GM18526 (cell line): Measurements from ENCODE around the gene VPS54.

Source experiments
- POLR2A ChIP-seq: IDR thresholded peaks from 3 replicates; pipeline ENCODE4 v1.6.1; 2011; ENCODE audit not compliant: insufficient read length; ENCODE audit errors: extremely low read depth

Gene VPS54

DNA sequence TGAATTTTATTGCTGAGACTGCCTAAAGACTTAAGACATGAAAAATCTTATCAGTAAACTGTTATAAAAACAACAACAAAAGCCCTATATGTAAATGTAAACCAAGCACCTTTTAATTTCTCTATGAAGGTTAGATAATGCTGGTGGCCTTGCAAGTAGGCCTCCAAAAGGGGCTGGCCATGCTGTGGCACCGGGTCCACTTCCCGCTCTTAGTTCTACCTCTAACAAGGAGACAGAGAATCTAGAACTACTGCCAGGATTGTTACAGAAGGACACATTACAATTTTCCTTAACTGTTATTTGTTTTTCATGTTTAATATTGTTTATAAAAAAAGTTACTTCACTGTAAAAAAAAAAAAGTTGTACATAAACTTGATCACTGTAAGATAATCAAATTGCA is 128.6 kb downstream of the VPS54 start:
- TF ChIP-seq POLR2A: no peak

DNA sequence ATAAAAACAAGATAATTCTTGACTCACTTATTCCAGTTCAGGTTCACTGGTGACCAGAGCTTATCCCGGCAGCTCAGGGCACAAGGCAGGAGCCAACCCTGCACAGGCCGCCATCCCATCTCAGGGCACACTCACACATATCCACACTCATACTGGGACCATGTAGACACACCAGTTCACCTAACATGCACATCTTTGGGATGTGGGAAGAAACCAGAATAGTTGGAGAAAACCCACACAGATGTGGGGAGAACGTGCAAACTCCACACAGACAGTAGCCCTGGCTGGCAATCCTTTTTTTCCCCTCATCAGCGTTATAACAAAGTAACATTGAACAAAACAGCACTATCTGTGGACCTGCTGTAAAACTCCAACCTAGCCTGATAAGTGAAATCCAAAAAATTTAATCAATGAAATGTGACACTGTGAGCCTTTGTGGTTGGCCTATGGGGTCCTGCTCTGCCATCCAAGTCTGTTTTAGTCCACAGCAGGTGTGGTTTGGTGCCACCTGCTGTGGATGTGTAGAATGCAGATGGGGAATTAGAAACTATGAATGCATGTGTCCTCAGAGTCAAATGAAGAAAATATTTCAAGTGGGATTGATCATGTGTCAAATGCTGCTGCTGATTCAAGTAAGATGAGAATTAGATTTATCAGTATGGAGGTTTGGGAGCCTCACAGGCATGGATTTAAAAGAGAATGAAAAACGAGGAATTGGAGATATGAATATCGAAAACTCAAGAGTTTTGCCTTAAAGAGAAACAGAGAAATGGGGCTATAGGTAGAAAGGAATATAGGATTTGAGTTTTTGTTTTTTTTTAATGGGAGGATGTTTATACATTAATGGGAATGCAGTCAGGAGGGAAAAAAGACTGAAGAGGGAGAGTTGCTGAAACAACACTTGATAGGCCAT is 130.5 kb downstream of the VPS54 start:
- TF ChIP-seq POLR2A: no peak

- no peak for TF ChIP-seq POLR2A
Measured at GRCh38 chr2:63888053-63888452, 131.2 kb downstream of the VPS54 start.

DNA sequence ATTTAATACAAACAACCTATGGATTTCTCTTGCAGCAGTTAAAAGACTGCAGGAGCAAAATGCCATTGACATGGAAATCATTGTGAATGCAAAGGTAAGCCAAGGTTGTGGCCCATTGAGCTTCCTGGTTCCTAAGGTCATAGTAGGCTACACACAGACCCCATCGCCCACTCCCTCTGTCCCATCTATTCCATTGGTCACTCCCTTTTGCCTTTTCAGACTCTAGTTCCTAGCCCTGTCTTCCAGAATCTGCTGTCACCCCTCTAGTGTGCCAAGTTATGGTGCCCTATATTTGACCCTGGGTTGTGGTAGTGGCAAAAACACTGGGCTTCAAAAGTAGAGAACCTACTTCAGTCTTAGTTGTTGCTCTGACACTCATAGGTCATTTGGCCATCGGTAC is 132.8 kb downstream of the VPS54 start:
- no peak for TF ChIP-seq POLR2A

GRCh38 chr2:63882395-63883105 is 136.7 kb downstream of the VPS54 start:
- no peak for TF ChIP-seq POLR2A

DNA sequence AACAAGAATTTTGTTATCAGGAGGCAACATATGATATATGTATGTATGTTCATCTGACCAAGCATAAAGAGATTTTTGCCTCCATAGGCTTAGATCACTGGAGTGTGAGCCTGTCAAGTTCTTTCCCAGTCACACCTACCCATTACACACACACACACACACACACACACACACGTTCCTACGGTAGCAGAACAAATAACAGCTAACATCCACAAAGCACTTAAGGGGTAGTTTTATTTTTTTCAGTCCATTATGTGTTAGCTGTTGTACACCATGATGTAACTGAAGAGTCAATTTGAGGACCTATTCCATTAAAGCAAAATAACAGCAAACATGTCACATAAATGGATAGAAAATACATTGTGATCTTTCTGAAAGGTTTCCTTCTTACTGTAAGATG is 138.0 kb downstream of the VPS54 start:
- TF ChIP-seq POLR2A: no peak

DNA sequence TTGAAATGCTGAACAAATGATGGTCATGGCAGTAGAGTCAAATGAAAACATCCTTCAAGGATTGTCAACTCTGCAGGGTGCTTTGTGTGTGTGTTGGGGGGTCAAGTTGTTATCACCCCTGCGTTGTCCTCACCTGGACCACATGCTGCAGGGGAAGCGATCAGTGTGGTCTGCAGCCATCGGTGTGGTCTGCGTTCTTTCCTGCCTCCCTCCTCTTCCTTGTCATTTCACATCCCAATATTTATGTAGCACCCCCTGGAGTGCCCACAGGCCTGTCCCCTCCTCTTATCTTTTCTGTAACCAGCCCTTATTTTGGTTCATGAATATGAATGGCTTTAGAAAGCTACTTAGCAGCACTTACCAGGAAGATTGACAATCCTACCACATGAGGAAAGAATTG is 138.6 kb downstream of the VPS54 start:
- no peak for TF ChIP-seq POLR2A

GRCh38 chr2:63879876-63880433 is 139.3 kb downstream of the VPS54 start:
- no peak for TF ChIP-seq POLR2A

DNA sequence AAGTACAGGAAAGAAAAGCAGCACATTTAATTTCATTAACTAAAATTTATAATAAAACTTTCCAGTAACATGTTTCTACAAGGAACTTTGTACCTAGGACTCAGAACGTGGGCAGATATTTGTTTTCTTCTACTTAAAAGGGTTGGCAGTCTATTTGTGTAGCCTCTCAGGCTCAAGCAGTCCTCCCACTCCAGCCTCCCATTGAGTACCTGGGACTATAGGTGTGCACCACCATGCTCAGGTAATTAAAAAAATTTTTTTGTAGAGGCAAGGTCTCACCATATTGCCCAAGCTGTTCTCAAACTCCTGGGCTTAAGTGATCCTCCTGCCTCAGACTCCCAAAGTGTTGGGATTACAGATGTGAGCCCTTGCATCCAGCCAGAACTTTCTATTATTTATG is 140.7 kb downstream of the VPS54 start:
- TF ChIP-seq POLR2A: no peak

DNA sequence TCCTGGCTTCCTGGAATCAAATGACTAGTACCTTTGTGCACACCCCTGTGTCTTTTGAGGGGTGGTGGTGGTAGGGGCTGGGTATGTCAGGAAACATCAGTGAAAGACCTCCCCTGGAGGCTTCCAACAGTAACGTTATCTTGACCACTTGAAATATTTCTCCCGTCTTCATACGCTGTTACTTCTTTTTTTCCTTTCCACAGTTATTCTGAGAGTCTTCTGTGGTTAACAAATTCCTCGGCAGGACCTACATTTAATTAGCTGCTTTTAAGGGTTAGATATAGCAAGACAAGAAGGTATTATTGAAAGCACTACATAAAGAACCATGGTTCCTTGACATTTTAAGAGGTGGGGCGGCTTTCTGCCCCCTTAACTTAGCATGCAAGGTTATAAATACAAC is 142.9 kb downstream of the VPS54 start:
- no peak for TF ChIP-seq POLR2A

DNA sequence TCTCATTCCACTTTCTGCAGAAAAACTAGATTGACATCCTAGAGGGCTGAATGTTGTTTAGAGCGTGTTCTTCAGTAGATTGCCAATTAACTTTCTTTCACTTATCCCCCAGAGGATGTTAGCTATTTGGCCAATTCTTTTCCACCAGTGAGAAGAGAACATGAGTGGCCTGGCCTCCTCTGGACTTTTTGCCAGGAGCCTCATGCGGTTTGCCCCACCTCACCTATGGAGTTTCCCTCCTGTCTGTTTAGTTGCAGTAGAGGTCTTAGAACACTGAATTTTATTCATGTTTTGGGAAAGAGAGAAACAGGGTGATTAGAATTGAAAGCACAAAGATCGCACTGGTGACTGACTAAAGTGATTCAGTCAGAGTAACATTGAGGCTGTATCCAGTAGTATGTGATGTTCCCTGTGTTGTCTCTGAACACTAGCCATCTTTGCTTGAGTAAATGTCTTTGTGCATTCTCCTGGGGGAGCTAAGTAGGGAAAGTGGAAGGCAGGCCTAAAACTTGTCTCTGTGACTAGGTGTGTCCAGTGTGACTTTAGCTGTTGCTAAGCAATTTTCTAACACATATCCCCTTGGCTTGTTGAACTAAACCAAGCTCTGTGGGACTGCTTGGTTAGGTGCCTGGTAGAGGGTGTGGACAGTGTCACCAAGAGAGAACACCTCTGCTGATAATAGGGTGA is 143.5 kb downstream of the VPS54 start:
- no peak for TF ChIP-seq POLR2A

DNA sequence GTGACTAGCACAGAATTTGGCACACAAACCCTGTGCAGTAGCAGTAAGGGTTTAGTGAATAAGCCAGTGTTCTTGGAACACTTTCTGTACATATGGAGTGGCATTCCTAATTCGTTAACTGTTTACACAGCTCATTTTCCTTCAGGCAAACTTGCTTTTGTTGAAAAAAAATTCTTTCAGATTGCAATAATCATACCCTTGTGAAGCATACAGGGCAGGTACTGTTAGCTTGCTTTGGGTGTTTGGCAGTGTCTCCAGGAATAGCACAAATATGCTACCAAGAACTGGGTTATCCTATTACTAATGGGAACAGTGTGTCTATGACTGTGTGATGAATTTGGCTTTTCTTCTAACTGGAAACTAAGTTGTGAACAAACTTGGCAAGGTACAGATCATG is 144.1 kb downstream of the VPS54 start:
- no peak for TF ChIP-seq POLR2A

DNA sequence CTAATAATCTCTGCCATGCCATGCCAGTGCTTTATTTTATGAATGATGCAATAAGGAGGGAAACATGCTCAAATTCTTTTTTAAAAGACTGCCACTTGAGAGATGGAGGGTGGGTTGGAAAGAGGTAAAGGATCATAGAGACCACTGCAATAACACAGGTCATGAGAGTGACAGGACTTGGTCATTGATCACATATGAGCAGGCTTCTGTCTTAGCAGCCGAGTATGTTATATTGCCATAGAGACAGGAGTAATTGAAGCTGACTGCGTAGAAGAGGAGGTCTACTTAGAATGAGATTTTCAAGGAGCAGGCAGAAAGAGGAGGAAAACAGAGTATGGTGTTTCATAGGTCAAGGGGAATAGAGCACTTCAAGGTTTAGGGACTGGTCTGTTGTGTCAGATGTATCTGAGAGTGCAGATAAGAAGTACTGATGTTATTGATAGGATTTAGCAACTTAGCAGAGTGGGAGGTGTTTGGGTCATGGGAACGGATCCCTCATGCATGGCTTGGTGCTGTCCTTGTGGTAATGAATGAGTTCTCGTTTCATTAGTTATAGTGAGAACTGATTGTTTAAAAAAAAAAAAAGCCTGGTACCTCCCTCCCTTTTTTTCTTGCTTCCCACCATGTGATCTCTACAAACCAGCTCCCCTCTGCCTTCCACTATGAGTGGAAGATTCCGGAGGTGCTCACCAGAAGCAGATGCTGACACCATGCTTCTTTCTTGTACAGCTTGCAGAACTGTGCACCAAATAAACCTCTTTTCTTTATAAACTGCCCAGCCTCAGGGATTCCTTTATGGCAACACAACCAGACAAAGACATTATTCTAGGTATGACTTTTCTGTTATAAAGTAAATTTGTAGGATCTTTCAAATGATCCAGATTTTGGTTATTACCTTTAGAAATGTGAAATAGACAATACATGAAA is 144.8 kb downstream of the VPS54 start:
- no peak for TF ChIP-seq POLR2A

- TF ChIP-seq POLR2A: no peak
Measured at GRCh38 chr2:63872571-63873328, 146.5 kb downstream of the VPS54 start.

GRCh38 chr2:63871864-63872263 is 147.4 kb downstream of the VPS54 start:
- TF ChIP-seq POLR2A: no peak
